Measurements from ENCODE around the gene FBXL3. TPM values are rescaled to one million over a fixed set of nuclear protein-coding genes. Genes with fewer than 3 reads are reported as not detected.

The FBXL3 gene
- polyA plus RNA-seq, 1 donor from 2014 or later = 44.1 TPM

DNA sequence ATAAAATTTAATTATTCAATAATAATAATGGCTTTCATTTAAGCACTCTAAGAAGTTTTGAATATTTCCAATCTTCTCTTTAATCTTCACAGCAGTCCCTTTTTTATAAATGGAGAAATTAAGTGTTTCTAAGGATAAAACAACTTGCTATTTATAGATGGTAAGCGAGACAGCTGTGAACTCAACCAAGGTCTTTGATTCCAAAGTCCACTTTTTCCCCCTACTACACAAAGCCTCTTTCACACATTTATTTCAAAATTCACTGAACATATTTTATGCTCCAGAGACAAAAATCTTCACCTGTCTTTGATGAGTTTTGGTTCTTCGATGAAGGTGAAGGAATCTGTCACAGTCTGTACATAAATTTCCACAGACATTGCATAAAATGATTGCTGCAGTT lies 34.4 kb upstream of the FBXL3 start:
- Histone ChIP-seq H3K9me3 (ENCODE audit: low read length) (no peaks in the 10 kb centered on the region), H3K4me3 (ENCODE audit: low read length) (no peak overlapping the region), H3K4me2 (ENCODE audit: low read length) (no peak overlapping the region), H3K9me2 (ENCODE audit: insufficient read depth, low read length) (no peaks in the 10 kb centered on the region), H4K20me1 (ENCODE audit: insufficient read depth) (no peaks in the 10 kb centered on the region), H3K79me2 (replicated peaks; ENCODE audit: insufficient read depth, low read length) (no peaks in the 10 kb centered on the region), H2AFZ (ENCODE audit: low read depth, low read length) (no peak overlapping the region), H3K9ac (ENCODE audit: low read length) (no peak overlapping the region), H3F3A (ENCODE audit: insufficient read depth, low read length, poor library complexity, severe bottlenecking) (no peaks in the 10 kb centered on the region), H3K27ac (ENCODE audit: low read length) (no peak overlapping the region), H3K27me3 (ENCODE audit: insufficient read depth, low read depth, low read length) (no peaks in the 10 kb centered on the region), H3K36me3 (ENCODE audit: insufficient read depth, low read length) (peaks cover 21% of the 10 kb centered on the region)
- TF ChIP-seq EP300 (conservative IDR thresholded peaks at IDR 0.05; ENCODE audit: poor library complexity, severe bottlenecking) (no peak), POLR2AphosphoS5 (IDR thresholded peaks at IDR 0.05) (no peak)
- TF ChIP-seq, protein P1, sequence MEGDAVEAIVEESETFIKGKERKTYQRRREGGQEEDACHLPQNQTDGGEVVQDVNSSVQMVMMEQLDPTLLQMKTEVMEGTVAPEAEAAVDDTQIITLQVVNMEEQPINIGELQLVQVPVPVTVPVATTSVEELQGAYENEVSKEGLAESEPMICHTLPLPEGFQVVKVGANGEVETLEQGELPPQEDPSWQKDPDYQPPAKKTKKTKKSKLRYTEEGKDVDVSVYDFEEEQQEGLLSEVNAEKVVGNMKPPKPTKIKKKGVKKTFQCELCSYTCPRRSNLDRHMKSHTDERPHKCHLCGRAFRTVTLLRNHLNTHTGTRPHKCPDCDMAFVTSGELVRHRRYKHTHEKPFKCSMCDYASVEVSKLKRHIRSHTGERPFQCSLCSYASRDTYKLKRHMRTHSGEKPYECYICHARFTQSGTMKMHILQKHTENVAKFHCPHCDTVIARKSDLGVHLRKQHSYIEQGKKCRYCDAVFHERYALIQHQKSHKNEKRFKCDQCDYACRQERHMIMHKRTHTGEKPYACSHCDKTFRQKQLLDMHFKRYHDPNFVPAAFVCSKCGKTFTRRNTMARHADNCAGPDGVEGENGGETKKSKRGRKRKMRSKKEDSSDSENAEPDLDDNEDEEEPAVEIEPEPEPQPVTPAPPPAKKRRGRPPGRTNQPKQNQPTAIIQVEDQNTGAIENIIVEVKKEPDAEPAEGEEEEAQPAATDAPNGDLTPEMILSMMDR (IDR thresholded peaks at IDR 0.05; ENCODE audit: poor library complexity, severe bottlenecking) = no peak

DNA sequence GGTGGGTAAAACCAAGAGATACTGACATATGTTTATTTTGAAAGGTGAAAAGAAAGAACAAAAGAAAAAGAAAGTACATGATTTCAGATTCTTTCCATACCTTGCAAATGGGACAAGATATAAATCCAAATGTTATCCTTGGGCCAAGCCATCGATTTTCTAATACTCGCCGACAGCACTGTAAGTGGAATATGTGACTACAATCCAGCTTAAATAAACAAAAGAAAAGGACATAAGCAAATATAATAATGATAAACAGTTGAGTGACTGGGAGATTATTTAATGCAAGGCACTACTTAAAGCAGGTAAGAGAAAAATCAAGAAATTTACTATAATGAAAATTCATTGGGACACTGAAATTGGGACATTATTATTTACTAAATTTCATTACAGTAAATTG lies 29.9 kb upstream of the FBXL3 start:
- no peaks in the 10 kb centered on the region for H3K9me3 ChIP-seq (ENCODE audit: low read length)
- no peaks in the 10 kb centered on the region for H4K20me1 ChIP-seq (ENCODE audit: insufficient read depth)
- H3K36me3 ChIP-seq (ENCODE audit: insufficient read depth, low read length) = peaks cover 10% of the 10 kb centered on the region
- no peak overlapping the region for H3K9ac ChIP-seq (ENCODE audit: low read length)
- no peaks in the 10 kb centered on the region for H3F3A ChIP-seq (ENCODE audit: insufficient read depth, low read length, poor library complexity, severe bottlenecking)
- no peak overlapping the region for H3K27ac ChIP-seq (ENCODE audit: low read length)
- no peak overlapping the region for H2AFZ ChIP-seq (ENCODE audit: low read depth, low read length)
- TF ChIP-seq POLR2AphosphoS5 (IDR thresholded peaks at IDR 0.05) = no peak
- no peak for TF ChIP-seq MXI1 (conservative IDR thresholded peaks at IDR 0.05; ENCODE audit: poor library complexity, severe bottlenecking)
- TF ChIP-seq, protein P2, sequence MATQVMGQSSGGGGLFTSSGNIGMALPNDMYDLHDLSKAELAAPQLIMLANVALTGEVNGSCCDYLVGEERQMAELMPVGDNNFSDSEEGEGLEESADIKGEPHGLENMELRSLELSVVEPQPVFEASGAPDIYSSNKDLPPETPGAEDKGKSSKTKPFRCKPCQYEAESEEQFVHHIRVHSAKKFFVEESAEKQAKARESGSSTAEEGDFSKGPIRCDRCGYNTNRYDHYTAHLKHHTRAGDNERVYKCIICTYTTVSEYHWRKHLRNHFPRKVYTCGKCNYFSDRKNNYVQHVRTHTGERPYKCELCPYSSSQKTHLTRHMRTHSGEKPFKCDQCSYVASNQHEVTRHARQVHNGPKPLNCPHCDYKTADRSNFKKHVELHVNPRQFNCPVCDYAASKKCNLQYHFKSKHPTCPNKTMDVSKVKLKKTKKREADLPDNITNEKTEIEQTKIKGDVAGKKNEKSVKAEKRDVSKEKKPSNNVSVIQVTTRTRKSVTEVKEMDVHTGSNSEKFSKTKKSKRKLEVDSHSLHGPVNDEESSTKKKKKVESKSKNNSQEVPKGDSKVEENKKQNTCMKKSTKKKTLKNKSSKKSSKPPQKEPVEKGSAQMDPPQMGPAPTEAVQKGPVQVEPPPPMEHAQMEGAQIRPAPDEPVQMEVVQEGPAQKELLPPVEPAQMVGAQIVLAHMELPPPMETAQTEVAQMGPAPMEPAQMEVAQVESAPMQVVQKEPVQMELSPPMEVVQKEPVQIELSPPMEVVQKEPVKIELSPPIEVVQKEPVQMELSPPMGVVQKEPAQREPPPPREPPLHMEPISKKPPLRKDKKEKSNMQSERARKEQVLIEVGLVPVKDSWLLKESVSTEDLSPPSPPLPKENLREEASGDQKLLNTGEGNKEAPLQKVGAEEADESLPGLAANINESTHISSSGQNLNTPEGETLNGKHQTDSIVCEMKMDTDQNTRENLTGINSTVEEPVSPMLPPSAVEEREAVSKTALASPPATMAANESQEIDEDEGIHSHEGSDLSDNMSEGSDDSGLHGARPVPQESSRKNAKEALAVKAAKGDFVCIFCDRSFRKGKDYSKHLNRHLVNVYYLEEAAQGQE (IDR thresholded peaks at IDR 0.05; ENCODE audit: borderline replicate concordance) = no peak
- TF ChIP-seq RAD21 (conservative IDR thresholded peaks at IDR 0.05) = no peak
- TF ChIP-seq, protein P1 (IDR thresholded peaks at IDR 0.05; ENCODE audit: poor library complexity, severe bottlenecking) = no peak
- no peak for TF ChIP-seq EZH2 (IDR thresholded peaks at IDR 0.05; ENCODE audit: borderline replicate concordance, insufficient read depth, low read length, poor library complexity, severe bottlenecking)
- H3K9me2 ChIP-seq (ENCODE audit: insufficient read depth, low read length) = no peaks in the 10 kb centered on the region
- H3K27me3 ChIP-seq (ENCODE audit: insufficient read depth, low read depth, low read length) = no peaks in the 10 kb centered on the region
- H3K4me3 ChIP-seq (ENCODE audit: low read length) = no peak overlapping the region
- H3K4me2 ChIP-seq (ENCODE audit: low read length) = no peak overlapping the region
- H3K79me2 ChIP-seq (replicated peaks; ENCODE audit: insufficient read depth, low read length) = no peaks in the 10 kb centered on the region

All from neural cell (in vitro differentiated cells).